Measurements from ENCODE around the gene C11orf91. TPM values are rescaled to one million over a fixed set of nuclear protein-coding genes. Genes with fewer than 3 reads are reported as not detected.
A peak's percentile ranks its signal among the peaks of the same experiment; 100 is the strongest.
"Not testable (repeated sequence)": the region's sequence is repeated elsewhere in the genome, so short reads cannot be mapped to it uniquely, and the experiment has no call there.

Gene C11orf91
- total RNA-seq, 1 experiment from 2014 or later, result 2.9 TPM

GRCh38 chr11:33709466-33709865 lies 8.8 kb upstream of the C11orf91 start:
- POLR2A ChIA-PET, result interaction anchor here (0.6 to 7.7 kb wide), 8 partner anchors 8 to 127 kb away, joined by 3 to 70 read pairs (median 4); partner anchors contain the start of gene CD59
- Mint-ChIP-seq H3K9me3 (ENCODE audit: unreplicated experiment) (no peaks in the 10 kb centered on the region), H3K4me1 (ENCODE audit: insufficient read depth, unreplicated experiment) (peaks cover 16% of the 10 kb centered on the region), H3K36me3 (ENCODE audit: insufficient read depth, unreplicated experiment) (peaks cover 98% of the 10 kb centered on the region), H3K4me3 (ENCODE audit: unreplicated experiment) (no peak overlapping the region), H3K27ac (ENCODE audit: low read depth, unreplicated experiment) (peak overlapping the region; percentile 37), H3K27me3 (ENCODE audit: insufficient read depth, unreplicated experiment) (no peaks in the 10 kb centered on the region)
- CTCF ChIA-PET, result interaction anchor here (0.6 to 1.7 kb wide), 7 partner anchors 8 to 1610 kb away, joined by 3 to 6 read pairs (median 4); no protein-coding TSS in a partner anchor
- TF ChIP-seq, protein P1, sequence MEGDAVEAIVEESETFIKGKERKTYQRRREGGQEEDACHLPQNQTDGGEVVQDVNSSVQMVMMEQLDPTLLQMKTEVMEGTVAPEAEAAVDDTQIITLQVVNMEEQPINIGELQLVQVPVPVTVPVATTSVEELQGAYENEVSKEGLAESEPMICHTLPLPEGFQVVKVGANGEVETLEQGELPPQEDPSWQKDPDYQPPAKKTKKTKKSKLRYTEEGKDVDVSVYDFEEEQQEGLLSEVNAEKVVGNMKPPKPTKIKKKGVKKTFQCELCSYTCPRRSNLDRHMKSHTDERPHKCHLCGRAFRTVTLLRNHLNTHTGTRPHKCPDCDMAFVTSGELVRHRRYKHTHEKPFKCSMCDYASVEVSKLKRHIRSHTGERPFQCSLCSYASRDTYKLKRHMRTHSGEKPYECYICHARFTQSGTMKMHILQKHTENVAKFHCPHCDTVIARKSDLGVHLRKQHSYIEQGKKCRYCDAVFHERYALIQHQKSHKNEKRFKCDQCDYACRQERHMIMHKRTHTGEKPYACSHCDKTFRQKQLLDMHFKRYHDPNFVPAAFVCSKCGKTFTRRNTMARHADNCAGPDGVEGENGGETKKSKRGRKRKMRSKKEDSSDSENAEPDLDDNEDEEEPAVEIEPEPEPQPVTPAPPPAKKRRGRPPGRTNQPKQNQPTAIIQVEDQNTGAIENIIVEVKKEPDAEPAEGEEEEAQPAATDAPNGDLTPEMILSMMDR (IDR thresholded peaks at IDR 0.05; ENCODE audit: unreplicated experiment), result no peak
- no peak for DNase-seq (ENCODE audit: unreplicated experiment)
- TSS peak; percentile 52 for BruUV-seq (replicated peaks)
- intact Hi-C loops (cut with micrococcal nuclease), result no loop called here

- H3K27me3 Mint-ChIP-seq (ENCODE audit: insufficient read depth, unreplicated experiment), result no peaks in the 10 kb centered on the region
- peaks cover 16% of the 10 kb centered on the region for H3K4me1 Mint-ChIP-seq (ENCODE audit: insufficient read depth, unreplicated experiment)
- intact Hi-C loops (cut with micrococcal nuclease), result no loop called here
- peaks cover 98% of the 10 kb centered on the region for H3K36me3 Mint-ChIP-seq (ENCODE audit: insufficient read depth, unreplicated experiment)
- BruUV-seq (replicated peaks), result no TSS peak
- ChIA-PET CTCF (interaction anchor here (0.5 to 2.4 kb wide), 5 partner anchors 12 to 1611 kb away, joined by 3 to 16 read pairs (median 4); no protein-coding TSS in a partner anchor), POLR2A (interaction anchor here (0.6 to 7.7 kb wide), 7 partner anchors 8 to 127 kb away, joined by 3 to 70 read pairs (median 5); partner anchors contain the start of gene CD59)
- no peak for DNase-seq (ENCODE audit: unreplicated experiment)
- TF ChIP-seq, protein P1 (IDR thresholded peaks at IDR 0.05; ENCODE audit: unreplicated experiment), result no peak
- no peak overlapping the region for H3K4me3 Mint-ChIP-seq (ENCODE audit: unreplicated experiment)
- peak overlapping the region; percentile 37 for H3K27ac Mint-ChIP-seq (ENCODE audit: low read depth, unreplicated experiment)
- H3K9me3 Mint-ChIP-seq (ENCODE audit: unreplicated experiment), result no peaks in the 10 kb centered on the region
Measured at GRCh38 chr11:33708985-33709384, 8.4 kb upstream of the C11orf91 start.

GRCh38 chr11:33707831-33708230 lies 7.2 kb upstream of the C11orf91 start:
- H3K9me3 Mint-ChIP-seq (ENCODE audit: unreplicated experiment); intact Hi-C loops (cut with micrococcal nuclease); H3K4me3 Mint-ChIP-seq (ENCODE audit: unreplicated experiment); H3K27me3 Mint-ChIP-seq (ENCODE audit: insufficient read depth, unreplicated experiment); BruUV-seq (replicated peaks): not testable (repeated sequence)
- CTCF ChIA-PET, result interaction anchor here (0.6 to 5.4 kb wide), 4 partner anchors 8 to 255 kb away, joined by 3 to 37 read pairs (median 12); no protein-coding TSS in a partner anchor
- POLR2A ChIA-PET, result interaction anchor here (1.3 to 8.9 kb wide), 5 partner anchors 13 to 67 kb away, joined by 4 to 124 read pairs (median 7); partner anchors contain the start of gene CD59
- Mint-ChIP-seq H3K27ac (ENCODE audit: low read depth, unreplicated experiment) (peak overlapping the region; percentile 19), H3K36me3 (ENCODE audit: insufficient read depth, unreplicated experiment) (peaks cover 93% of the 10 kb centered on the region), H3K4me1 (ENCODE audit: insufficient read depth, unreplicated experiment) (peaks cover 26% of the 10 kb centered on the region)
- peak; percentile 85 for DNase-seq (ENCODE audit: unreplicated experiment)

DNA sequence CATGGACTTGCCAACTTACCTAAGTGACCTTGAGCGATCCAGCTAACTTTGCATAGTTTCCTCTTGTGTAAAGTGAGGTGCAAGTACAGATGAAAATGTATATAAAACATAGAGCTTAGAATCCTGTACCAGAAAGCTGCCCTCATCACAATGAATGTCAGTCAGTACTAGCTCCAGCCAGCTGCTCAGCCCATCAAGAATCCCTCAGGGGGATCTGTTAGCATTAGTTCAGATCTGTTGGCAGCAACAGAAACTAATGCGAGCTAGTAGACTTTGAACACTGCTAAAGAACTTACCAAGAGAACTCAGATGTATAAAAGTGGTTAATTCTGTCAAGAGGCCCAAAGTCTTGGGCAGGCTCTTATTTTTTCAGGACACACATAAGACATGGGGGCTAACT lies 6.3 kb upstream of the C11orf91 start:
- Mint-ChIP-seq H3K36me3 (ENCODE audit: insufficient read depth, unreplicated experiment) (peaks cover 86% of the 10 kb centered on the region), H3K27ac (ENCODE audit: low read depth, unreplicated experiment) (peak overlapping the region; percentile 46), H3K4me3 (ENCODE audit: unreplicated experiment) (no peak overlapping the region), H3K9me3 (ENCODE audit: unreplicated experiment) (no peaks in the 10 kb centered on the region), H3K4me1 (ENCODE audit: insufficient read depth, unreplicated experiment) (peaks cover 33% of the 10 kb centered on the region), H3K27me3 (ENCODE audit: insufficient read depth, unreplicated experiment) (no peaks in the 10 kb centered on the region)
- POLR2A ChIA-PET, result interaction anchor here (0.9 to 8.9 kb wide), 6 partner anchors 8 to 68 kb away, joined by 3 to 124 read pairs (median 36); partner anchors contain the start of gene CD59
- TF ChIP-seq, protein P1 (IDR thresholded peaks at IDR 0.05; ENCODE audit: unreplicated experiment), result no peak
- CTCF ChIA-PET, result interaction anchor here (0.5 to 5.4 kb wide), 7 partner anchors 9 to 365 kb away, joined by 3 to 37 read pairs (median 4); no protein-coding TSS in a partner anchor
- DNase-seq (ENCODE audit: unreplicated experiment), result no peak
- no TSS peak for BruUV-seq (replicated peaks)
- intact Hi-C loops (cut with micrococcal nuclease), result no loop called here

Data from MCF 10A (cell line).